NCI-H2107 treated with DMSO at 0.1 percent for 48 hours (cell line): ENCODE measurements around the gene PLAAT1.

Experiments
- DNase-seq: peaks from one replicate; lab custom pipeline; 2025; ENCODE audit not compliant: unreplicated experiment; lab: John Stamatoyannopoulos, UW

PLAAT1 gene

DNA sequence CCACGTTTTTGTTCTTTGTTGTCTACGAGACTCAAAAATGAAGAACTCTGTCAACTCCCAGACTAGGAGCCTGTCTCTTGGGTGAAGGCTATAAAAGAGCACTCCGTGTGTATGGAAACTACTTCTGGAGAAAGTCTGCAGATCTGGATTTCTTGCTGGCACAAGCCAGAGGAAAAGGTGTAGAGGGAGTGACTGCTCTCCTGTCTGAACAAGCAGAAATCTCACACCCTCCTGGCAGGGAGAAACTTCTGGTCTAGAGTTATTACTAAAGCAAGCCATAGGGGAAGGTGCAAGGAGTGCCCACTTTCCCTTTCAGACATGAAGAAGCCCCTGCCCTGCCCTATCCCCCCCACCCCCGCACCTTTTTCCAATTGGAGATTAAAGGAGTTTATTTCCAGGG lies 9.5 kb downstream of the PLAAT1 start:
- DNase-seq, result no peak

- DNase-seq, result no peak
Measured at GRCh38 chr3:193253986-193254660, 13.1 kb downstream of the PLAAT1 start.

DNA sequence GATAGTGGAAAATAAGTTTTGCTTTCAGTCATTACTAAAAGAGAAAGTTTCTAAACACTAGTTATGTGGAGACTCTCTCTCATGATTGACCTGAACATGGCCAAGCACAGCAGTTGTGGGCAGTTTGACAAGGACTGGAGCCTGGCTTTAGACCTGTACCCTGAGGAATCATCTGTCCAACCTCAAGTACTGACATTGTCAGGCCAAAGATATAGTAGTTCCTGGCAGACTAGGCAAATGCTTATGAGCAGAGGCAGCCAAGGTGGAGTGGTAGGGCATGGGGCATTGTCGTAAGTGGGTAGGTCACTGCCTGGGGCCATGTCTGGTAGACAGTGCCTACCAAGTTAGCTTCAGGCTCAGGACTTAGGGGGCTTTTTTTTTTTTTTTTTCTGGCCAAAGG lies 20.9 kb downstream of the PLAAT1 start:
- no peak for DNase-seq

- DNase-seq, result no peak
Measured at GRCh38 chr3:193262707-193263106, 21.7 kb downstream of the PLAAT1 start.

- no peak for DNase-seq
Measured at GRCh38 chr3:193269343-193270028, 28.5 kb downstream of the PLAAT1 start.

GRCh38 chr3:193270451-193270850 lies 29.4 kb downstream of the PLAAT1 start:
- no peak for DNase-seq

- DNase-seq, result peak; percentile 53
Measured at GRCh38 chr3:193271101-193271840, 30.2 kb downstream of the PLAAT1 start.

- DNase-seq, result no peak
Measured at GRCh38 chr3:193292386-193292785, 51.4 kb downstream of the PLAAT1 start.

- DNase-seq, result no peak
Measured at GRCh38 chr3:193295985-193296384, 55.0 kb downstream of the PLAAT1 start.

GRCh38 chr3:193297421-193297820 lies 56.4 kb downstream of the PLAAT1 start:
- no peak for DNase-seq

DNA sequence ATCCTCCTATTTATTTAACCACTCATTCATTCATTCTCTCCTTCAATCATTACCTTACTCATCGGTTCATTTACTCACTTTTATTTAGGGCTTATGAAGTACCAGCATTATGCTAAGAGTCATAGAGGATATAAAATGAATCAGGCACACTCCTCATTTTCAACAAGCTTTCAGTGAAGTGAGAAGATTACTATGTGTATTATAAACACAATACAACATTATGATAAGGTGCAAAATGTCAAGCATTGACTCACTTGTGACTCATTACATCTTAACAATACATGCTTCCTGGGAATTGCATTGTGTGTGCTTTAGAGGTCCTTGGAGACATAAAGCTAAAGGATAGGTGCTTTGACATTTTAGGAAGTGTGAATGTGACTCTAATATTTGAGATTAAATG lies 60.4 kb downstream of the PLAAT1 start:
- no peak for DNase-seq

DNA sequence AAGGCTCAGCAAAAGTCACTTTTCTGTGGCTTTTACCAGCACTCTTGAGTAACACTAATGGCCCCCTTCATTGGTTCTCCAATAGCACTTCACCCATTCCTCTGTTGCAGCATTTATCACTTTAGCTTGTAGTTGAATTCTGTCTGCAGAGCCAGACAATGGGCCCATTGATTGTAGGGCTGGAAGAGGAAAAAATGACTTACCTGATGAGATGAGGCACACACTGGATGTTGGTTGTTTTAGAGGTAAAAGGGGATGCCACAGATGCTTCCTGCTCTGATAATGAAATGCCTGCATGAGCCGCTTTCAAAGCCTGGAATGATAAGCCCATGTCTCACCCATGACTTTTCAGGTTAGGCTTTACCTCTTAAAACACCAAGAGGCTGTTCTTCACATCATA lies 64.3 kb downstream of the PLAAT1 start:
- DNase-seq, result no peak

GRCh38 chr3:193310914-193311723 lies 70.1 kb downstream of the PLAAT1 start:
- no peak for DNase-seq

DNA sequence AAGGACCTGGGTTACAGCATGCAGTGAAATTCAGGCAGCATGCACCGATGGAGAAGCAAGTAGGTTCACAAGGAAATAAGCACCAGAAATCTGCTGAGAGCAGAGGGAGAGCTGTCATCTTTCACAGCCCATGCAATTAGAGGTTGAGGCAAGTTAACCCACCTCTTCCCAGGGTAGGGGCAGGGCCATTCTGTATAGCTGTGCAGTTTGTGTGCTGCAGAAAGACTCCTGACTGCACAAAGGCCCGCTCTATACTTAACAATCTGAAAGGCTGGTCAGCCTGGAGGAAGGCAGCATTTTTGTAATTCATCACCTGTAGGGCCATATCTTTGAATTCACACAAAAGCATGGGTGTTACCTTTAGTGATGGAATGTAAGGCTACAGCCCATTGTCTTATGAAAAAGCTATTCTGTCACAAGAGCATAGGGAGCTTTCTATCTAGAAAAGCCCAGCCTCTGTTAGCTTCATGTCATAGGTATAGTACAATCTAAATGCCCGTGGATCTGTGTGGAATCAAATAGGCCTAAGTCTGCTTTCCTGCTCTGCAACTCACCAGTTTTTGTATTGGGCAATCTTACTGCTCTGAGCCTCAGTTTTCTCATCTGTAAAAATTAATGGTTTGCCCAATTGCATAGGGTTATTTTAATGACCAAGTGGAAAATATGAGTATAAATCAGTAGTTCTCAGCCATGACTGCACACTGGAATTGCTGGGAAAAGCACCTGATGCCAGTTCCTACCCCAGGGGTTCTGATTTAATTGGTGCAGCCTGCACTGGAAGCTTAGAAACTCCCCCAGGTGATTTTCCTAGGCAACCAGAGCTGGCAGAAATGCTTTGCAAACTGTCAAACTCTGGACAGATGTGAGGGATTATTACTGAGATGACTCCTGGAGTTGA lies 72.3 kb downstream of the PLAAT1 start:
- no peak for DNase-seq

DNA sequence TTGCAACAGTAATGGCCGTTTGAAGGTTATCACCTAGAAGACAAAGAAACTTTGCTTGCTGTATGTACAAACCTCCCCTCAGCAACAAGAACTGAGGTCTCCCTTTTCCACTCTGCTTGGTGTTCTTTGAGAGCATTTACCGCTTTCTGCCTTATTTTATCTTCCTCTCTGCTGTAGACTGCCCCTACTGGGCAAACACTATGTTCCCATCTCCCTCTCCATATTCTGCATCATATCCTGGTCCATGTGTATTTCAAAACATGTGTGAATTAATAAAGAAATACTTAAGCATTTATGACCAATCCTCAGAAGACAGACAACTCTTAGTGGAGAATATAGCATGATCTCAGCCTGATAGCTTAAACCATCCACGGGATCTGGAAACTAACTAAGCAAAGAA lies 73.1 kb downstream of the PLAAT1 start:
- no peak for DNase-seq

GRCh38 chr3:193317682-193318300 lies 76.8 kb downstream of the PLAAT1 start:
- DNase-seq, result peak; percentile 16
